Mucosa of descending colon (tissue), 3 donors: ENCODE measurements around the gene RINL. TPM values are rescaled to one million over a fixed set of nuclear protein-coding genes. Genes with fewer than 3 reads are reported as not detected.

Source experiments
- ATAC-seq: fragments of 200-7000 bp; cut with Tn5 transposase; one replicate; pipeline ENCODE4 v1.9.1; 2020; ENCODE audit warnings: mild to moderate bottlenecking, moderate library complexity
- DNase-seq, 3 donors: peaks; one replicate each; pipeline ENCODE4 v3.0.0-alpha.2; 2020
- H3K36me3 ChIP-seq: fragments of 200-600 bp; one replicate; pipeline ENCODE4 v1.8.0; 2021; ENCODE audit warnings: low read depth, mild to moderate bottlenecking
- H3K4me1 ChIP-seq: fragments of 200-600 bp; one replicate; pipeline ENCODE4 v1.8.0; 2021; ENCODE audit warnings: low read depth, mild to moderate bottlenecking
- H3K4me3 ChIP-seq: fragments of 200-600 bp; one replicate; pipeline ENCODE4 v1.8.0; 2021; ENCODE audit warnings: mild to moderate bottlenecking
- H3K9me3 ChIP-seq: fragments of 200-600 bp; one replicate; pipeline ENCODE4 v1.8.0; 2021; ENCODE audit warnings: mild to moderate bottlenecking
- CTCF ChIP-seq: fragments of 200-600 bp; IDR thresholded peaks from one replicate; pipeline ENCODE4 v1.8.0; 2022; ENCODE audit warnings: antibody characterized with exemption, mild to moderate bottlenecking
- intact Hi-C, 2 donors: fragments of 100-400 bp; cut with DNase I in 1 of 2; cut with micrococcal nuclease in 1 of 2; formaldehyde crosslinking; loops; one replicate each; pipeline versions ENCODE4 v1.11.0 to v1.11.1; 2022; cut with DNase I, micrococcal nuclease
- total RNA-seq, 3 donors: library from RNA; stranded (reverse); fragmentation: NEBNext Ultra II Directional in 2 of 3; extraction: Animal tissue kit (Norgen Biotek cat#: 25700) in 2 of 3; gene quantifications; one replicate each; pipeline versions ENCODE4 v1.2.1 to v1.2.4, GENCODE V29; 2021 to 2023
- donor health status: DM: no; HTN: no; CAD: no; lungs with moderate emphysema.
- donor health status: DM: no; HTN: no; CAD: no.
- donor health status: DM: no; HTN: yes; CAD: no.

RINL gene
- total RNA-seq, 3 donors from 2014 or later = 3.8 to 5.4 (median 5.2) TPM

- Histone ChIP-seq H3K4me1 (peaks cover 20% of the 10 kb centered on the region), H3K9me3 (no peaks in the 10 kb centered on the region), H3K36me3 (peaks cover 56% of the 10 kb centered on the region), H3K4me3 (no peak overlapping the region)
- ATAC-seq (no peak), DNase-seq (peak in 1 of 3 donors; percentile 9)
- intact Hi-C loops = no loop called here
- TF ChIP-seq CTCF = no peak
These were observed 33.9 kb downstream of the RINL start for GRCh38 chr19:38844093-38844686.

- TF ChIP-seq CTCF = no peak
- Histone ChIP-seq H3K4me1 (peaks cover 16% of the 10 kb centered on the region), H3K9me3 (no peaks in the 10 kb centered on the region), H3K4me3 (no peak overlapping the region), H3K36me3 (peaks cover 58% of the 10 kb centered on the region)
- DNase-seq (peak in 1 of 3 donors; percentile 14), ATAC-seq (no peak)
- intact Hi-C loops = no loop called here
These were observed 34.8 kb downstream of the RINL start for GRCh38 chr19:38843175-38843758.

GRCh38 chr19:38842439-38843174 is 35.5 kb downstream of the RINL start:
- TF ChIP-seq CTCF = no peak
- Histone ChIP-seq H3K9me3 (no peaks in the 10 kb centered on the region), H3K4me1 (peaks cover 9% of the 10 kb centered on the region), H3K4me3 (no peak overlapping the region), H3K36me3 (peaks cover 64% of the 10 kb centered on the region)
- intact Hi-C loops = no loop called here
- peak; percentile 37 to 69 (median 39) for DNase-seq
- peak; percentile 70 for ATAC-seq

- Histone ChIP-seq H3K9me3 (no peaks in the 10 kb centered on the region), H3K4me3 (no peak overlapping the region), H3K4me1 (peaks cover 3% of the 10 kb centered on the region), H3K36me3 (peaks cover 67% of the 10 kb centered on the region)
- DNase-seq (no peak), ATAC-seq (peak; percentile 9)
- no peak for TF ChIP-seq CTCF
- intact Hi-C loops = no loop called here
These were observed 36.2 kb downstream of the RINL start for GRCh38 chr19:38841787-38842438.

GRCh38 chr19:38841180-38841766 is 36.8 kb downstream of the RINL start:
- Histone ChIP-seq H3K36me3 (peaks cover 60% of the 10 kb centered on the region), H3K4me1 (peaks cover 3% of the 10 kb centered on the region), H3K4me3 (no peak overlapping the region), H3K9me3 (no peaks in the 10 kb centered on the region)
- TF ChIP-seq CTCF = no peak
- intact Hi-C loops = no loop called here
- DNase-seq (no peak), ATAC-seq (no peak)
